Activated T-helper 17 cell treated with anti-CD3 and anti-CD28 coated beads, Interleukin-2, amount 50 U/mL, for 72 hours (primary cell): ENCODE data around the gene TOMM6. TPM values are rescaled to one million over a fixed set of nuclear protein-coding genes. Genes with fewer than 3 reads are reported as not detected.

ENCODE experiments used
- ATAC-seq: fragments of 150-1000 bp; cut with Tn5 transposase; replicated peaks from 2 replicates; pipeline ENCODE4 v1.10.0; 2021; ENCODE audit warnings: mild to moderate bottlenecking, moderate library complexity
- H3K27ac Mint-ChIP-seq: one replicate; pipeline ENCODE4 v1.8.0; 2022; ENCODE audit warnings: mixed read lengths
- H3K27me3 Mint-ChIP-seq: one replicate; pipeline ENCODE4 v1.8.0; 2022; ENCODE audit warnings: mixed read lengths
- H3K36me3 Mint-ChIP-seq: one replicate; pipeline ENCODE4 v1.8.0; 2022; ENCODE audit warnings: low read depth, mild to moderate bottlenecking, mixed read lengths
- H3K4me1 Mint-ChIP-seq: one replicate; pipeline ENCODE4 v1.8.0; 2022; ENCODE audit warnings: mixed read lengths
- H3K4me3 Mint-ChIP-seq: one replicate; pipeline ENCODE4 v1.8.0; 2022; ENCODE audit warnings: mild to moderate bottlenecking, mixed read lengths
- H3K9me3 Mint-ChIP-seq: one replicate; pipeline ENCODE4 v1.8.0; 2022; ENCODE audit warnings: mixed read lengths
- total RNA-seq, 2 donors: library from RNA; stranded (reverse); gene quantifications; one replicate each; pipeline ENCODE4 v1.2.3, GENCODE V29; 2022

TOMM6 gene
- total RNA-seq, 2 donors from 2014 or later: 124 to 320 TPM

DNA sequence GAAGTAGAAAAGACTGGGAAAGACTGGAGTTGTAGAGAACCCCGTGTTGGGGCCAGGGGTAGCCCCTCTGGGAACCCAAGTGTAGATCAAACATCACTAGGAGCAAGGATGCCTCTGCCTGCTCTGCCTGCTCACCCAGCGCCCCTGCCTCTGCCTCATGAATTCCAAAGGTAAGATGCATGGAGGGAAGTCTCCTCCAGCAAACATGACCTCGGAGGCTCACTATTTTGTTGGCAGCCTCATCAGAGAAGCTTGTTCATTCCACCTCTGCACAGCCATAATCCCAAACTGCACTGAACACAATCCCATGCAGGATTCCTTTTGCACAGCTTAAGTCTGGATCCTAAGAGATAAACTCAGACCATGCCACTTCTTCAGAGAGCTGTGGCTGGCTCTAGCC is 12.7 kb upstream of the TOMM6 start:
- H3K36me3 Mint-ChIP-seq: peaks cover 21% of the 10 kb centered on the region
- no peaks in the 10 kb centered on the region for H3K27me3 Mint-ChIP-seq
- H3K4me1 Mint-ChIP-seq: peaks cover 4% of the 10 kb centered on the region
- no peak for ATAC-seq
- no peak overlapping the region for H3K27ac Mint-ChIP-seq
- no peak overlapping the region for H3K4me3 Mint-ChIP-seq
- H3K9me3 Mint-ChIP-seq: no peaks in the 10 kb centered on the region

DNA sequence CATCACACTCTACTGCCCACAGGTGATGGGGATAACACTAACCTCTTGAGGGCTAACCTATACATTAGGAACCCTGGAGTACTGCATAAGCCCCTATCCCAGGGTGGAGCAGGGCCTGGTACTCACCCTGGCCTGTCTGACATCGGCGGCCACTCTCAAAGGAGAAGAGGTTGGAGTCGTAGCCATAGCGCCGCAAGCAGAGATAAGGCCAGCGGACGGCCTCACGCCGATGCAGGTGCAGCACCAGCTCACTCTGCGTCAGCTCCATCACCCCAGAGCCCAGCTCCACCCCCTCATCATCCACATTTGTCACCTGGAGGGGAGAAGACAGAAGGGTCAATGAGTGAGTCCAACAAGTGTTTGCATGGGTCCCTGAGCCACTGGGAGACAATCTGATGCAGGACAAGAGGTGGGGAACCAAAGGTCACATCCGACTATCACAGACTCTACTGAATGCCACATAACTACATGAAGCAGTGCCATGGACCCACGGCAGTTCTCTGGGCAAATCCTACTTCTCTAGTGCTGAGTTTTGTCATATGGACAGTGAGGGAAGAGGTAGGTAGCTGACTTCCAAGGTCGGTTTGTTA is 12.1 kb upstream of the TOMM6 start:
- Mint-ChIP-seq H3K4me3 (no peak overlapping the region), H3K27me3 (no peaks in the 10 kb centered on the region), H3K9me3 (no peaks in the 10 kb centered on the region), H3K36me3 (peaks cover 21% of the 10 kb centered on the region), H3K27ac (no peak overlapping the region), H3K4me1 (peaks cover 4% of the 10 kb centered on the region)
- ATAC-seq: no peak

DNA sequence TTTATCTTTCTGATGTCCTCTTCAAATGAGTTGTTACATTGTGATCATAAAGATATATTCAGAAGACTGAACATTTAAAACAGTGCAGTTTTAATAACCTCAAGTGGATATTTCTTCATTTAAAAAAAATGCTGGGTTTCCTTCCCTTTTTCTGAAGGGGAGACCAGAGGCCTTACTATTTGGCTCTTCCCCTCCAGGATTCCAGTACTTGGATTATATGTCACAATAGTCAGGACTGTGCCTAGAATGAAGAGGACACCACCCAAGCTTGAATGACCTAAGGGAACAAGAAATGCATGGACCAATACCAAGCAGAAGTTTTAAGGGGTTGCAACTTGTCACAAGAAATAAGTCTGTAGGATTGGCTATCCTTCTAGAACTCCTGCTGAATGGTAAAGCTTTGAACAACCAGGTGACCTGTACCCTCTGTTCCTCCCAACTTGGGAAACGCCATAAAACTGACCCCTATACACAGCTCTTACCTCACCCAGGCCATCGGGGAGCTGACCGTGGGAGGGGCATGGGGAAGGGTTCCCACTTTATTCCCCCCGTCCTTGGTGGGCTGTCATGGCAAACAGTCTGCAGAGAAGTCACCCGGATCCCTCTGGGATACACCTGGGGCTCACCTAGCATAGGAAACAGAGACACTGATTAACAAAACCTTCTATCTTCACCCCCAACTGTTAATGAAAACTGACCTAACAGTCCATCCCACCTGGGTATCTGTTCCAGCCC is 9.8 kb upstream of the TOMM6 start:
- ATAC-seq: no peak

DNA sequence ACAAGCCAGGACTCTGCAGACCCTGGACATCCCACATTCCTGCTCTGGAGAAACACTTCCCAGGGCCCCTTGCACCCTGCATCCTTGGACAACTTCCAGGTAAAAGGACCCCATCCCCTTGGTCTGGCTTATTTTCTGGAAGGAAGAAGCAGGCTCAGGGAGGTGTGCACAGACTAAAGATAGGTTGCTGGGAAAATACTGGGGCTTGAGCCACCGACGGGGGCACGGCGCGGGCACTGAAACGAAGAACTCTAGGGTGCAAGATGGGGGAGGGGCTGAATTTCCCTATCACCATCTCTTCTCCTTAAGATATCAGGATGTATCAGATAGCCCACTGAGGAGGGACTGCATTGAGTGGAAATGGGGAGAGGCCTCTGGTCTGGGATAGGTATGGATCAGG is 8.6 kb upstream of the TOMM6 start:
- peak overlapping the region; percentile 84 for H3K4me3 Mint-ChIP-seq
- H3K36me3 Mint-ChIP-seq: peaks cover 6% of the 10 kb centered on the region
- H3K27ac Mint-ChIP-seq: peak overlapping the region; percentile 86
- no peaks in the 10 kb centered on the region for H3K9me3 Mint-ChIP-seq
- ATAC-seq: no peak
- peaks cover 4% of the 10 kb centered on the region for H3K27me3 Mint-ChIP-seq
- H3K4me1 Mint-ChIP-seq: peaks cover 9% of the 10 kb centered on the region

More for the DNA sequence above, 9.8 kb upstream of the TOMM6 start:
- H3K27ac Mint-ChIP-seq: peak overlapping the region; percentile 86
- H3K4me3 Mint-ChIP-seq: peak overlapping the region; percentile 84
- no peaks in the 10 kb centered on the region for H3K9me3 Mint-ChIP-seq
- peaks cover 9% of the 10 kb centered on the region for H3K4me1 Mint-ChIP-seq
- peaks cover 7% of the 10 kb centered on the region for H3K36me3 Mint-ChIP-seq
- H3K27me3 Mint-ChIP-seq: peaks cover 4% of the 10 kb centered on the region

DNA sequence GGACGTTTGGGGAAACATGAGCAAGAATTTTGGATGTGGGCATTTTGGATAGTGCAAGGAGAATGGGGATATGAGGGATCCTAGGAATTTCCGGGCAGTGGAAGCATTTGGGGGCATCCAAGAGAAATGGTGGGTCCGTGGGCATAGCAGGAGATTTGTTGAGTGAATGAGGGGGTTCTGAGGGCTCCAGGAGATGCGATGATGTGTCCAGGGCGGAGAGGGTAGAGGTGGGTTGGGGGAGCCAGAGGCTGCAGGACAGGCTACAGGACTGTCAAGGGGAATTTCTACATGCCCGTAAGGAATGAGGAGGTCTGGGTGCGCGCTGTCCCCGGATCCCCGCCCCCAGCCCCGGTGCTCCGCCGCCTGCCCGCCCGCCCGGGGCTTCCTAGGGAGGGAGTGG is 8.2 kb upstream of the TOMM6 start:
- peaks cover 1% of the 10 kb centered on the region for H3K36me3 Mint-ChIP-seq
- H3K9me3 Mint-ChIP-seq: no peaks in the 10 kb centered on the region
- peak overlapping the region; percentile 86 for H3K27ac Mint-ChIP-seq
- peaks cover 9% of the 10 kb centered on the region for H3K4me1 Mint-ChIP-seq
- H3K27me3 Mint-ChIP-seq: peaks cover 4% of the 10 kb centered on the region
- no peak for ATAC-seq
- H3K4me3 Mint-ChIP-seq: peak overlapping the region; percentile 84

DNA sequence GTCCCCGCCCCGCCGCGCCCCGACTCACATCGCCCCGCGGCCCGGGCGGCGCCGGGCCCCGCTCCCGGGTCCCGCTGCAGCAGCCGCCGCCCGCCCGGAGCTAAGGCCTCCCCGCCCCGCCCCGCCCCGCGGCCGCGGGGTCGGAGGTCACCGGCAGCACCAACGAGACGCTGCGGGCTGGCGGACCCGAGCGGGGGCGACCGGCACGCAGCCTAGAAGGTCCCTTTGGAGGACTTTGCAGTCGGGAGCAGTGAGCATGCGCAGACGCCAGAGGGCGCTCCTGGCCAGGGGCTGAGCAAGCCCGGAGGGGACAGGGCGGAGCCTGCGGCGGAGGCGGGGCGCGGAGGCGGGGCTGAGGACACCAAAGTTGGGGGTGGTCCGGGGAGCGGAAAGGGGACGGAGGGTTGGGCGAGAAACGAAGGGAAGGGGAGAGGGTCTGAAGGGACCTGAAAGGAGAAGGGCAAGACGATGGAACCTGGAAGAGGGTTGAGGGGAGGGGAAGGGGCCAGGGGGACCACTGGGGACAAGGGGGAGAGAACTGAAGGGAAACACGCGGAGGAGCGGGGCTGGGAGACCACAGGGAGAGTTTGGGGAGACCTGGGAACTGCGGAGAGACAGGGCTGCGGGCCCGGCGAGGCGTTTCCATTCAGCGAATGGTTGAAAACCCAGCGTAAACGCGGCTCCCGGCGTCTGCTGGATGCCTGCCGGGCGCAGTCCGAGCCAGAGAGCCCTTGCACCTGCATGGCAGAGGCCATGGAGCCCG is 7.5 kb upstream of the TOMM6 start, which contains the start of gene FRS3:
Gene FRS3, minus strand, starts transcription at position 113 of the 763 bp plus-strand sequence. CDS start 2,913 bp downstream, outside the sequence.
- Mint-ChIP-seq H3K4me1 (peaks cover 9% of the 10 kb centered on the region), H3K27ac (peak within 1 kb of the TSS; percentile 86), H3K27me3 (peaks cover 4% of the 10 kb centered on the region), H3K36me3 (no peaks in the 10 kb centered on the region), H3K9me3 (no peaks in the 10 kb centered on the region), H3K4me3 (peak within 1 kb of the TSS; percentile 84)
- ATAC-seq: peak; percentile 98

DNA sequence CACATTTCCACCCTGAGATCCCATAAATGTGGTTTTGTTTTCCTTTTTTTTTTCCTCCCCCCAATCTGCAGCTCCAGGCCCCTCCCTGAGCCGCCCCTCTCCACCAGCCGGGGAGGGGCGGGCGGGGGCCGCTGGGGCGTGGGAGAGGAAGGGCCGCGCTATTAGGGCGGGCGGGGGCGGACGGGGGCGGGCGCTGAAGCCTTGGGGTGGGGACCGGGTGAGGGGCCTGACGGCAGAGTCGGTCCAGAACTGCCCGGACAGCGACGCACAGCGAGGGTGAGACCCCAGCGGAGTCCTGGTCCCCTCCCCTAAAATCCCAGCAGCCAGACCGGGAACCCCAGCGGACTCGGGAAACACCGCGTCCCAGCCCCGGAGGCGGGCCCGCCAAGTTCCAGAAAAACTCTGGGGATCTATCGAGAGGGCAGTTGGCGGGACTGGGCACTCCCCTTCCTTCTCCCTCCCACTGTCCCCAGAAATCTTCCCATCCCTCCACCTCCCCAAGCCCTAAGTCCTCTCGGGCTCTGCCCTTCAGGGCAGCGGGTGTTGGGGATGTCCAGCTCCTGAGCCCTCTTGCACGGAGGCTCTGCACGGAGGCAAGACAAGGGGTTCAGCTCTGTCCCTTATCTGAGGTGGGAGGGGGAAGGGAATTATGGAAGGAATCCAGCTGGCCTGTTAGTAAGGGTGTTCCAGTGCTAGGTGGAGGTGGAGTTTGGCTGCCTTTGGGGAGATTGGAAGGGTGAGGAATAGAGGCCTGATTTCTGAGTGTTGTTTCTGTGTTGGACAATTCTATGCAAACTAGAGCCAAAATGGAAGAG is 6.7 kb upstream of the TOMM6 start, which contains the start of gene PRICKLE4:
Gene PRICKLE4, plus strand, starts transcription at position 232 of the 815 bp plus-strand sequence. CDS start 2,692 bp downstream, outside the sequence.
- H3K27me3 Mint-ChIP-seq: peaks cover 4% of the 10 kb centered on the region
- no peaks in the 10 kb centered on the region for H3K36me3 Mint-ChIP-seq
- no peak for ATAC-seq
- peak within 1 kb of the TSS; percentile 62 for H3K27ac Mint-ChIP-seq
- H3K4me3 Mint-ChIP-seq: peak within 1 kb of the TSS; percentile 84
- H3K4me1 Mint-ChIP-seq: peaks cover 9% of the 10 kb centered on the region
- no peaks in the 10 kb centered on the region for H3K9me3 Mint-ChIP-seq

DNA sequence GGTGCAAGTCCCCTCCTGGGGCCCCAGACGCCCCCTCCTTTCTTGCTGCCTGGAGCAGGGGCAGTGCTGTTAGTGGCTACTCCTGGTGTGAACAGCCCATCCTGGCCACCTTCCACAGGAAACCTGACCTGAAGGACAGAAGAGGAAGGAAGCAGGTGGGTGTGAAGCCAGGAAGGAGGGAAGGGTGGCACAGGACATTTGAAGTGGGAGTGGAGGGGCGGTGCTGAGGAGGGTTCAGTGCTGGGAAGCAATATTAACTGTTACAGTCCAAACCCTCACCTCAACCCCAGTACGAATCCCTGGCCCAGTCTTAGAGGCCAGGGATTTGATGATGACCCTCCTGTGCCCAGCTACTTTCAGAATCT is 6.1 kb upstream of the TOMM6 start:
- Mint-ChIP-seq H3K36me3 (no peaks in the 10 kb centered on the region), H3K27ac (no peak overlapping the region), H3K27me3 (peaks cover 4% of the 10 kb centered on the region), H3K9me3 (no peaks in the 10 kb centered on the region), H3K4me3 (peak overlapping the region; percentile 45), H3K4me1 (peaks cover 9% of the 10 kb centered on the region)
- ATAC-seq: no peak

DNA sequence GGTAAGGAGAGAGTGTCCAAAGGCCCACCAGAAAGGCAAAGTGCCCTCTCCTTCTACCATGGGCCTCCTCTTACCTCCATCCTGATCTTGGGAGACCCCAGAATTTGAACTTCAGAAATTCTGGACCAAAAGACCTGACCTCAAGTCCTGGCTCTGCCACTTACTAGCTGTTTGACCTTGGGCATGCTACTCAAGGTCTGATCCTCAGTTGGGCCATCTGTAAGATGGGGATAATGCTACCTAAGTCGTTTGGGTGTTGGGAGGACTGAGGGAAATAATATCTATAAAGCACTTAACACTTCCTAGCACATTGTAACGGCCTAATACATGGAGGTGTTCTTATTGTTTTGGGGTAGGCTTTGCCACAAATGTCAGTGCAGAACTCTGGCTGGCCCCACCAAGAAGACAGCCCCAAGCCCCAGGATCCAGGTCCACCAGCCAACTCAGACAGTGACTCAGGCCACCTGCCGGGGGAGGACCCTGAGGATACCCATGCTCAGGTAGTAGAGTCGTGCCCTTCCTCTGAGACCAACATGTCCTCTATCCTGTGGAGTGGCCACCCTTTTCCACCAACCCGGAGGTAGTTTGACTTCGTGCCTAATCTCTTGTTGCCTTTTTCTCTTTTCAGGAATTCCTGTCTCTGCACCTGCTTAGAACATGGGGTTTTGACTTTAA is 4.3 kb upstream of the TOMM6 start:
- ATAC-seq: no peak
- Mint-ChIP-seq H3K9me3 (no peaks in the 10 kb centered on the region), H3K36me3 (peaks cover 10% of the 10 kb centered on the region), H3K4me1 (peaks cover 9% of the 10 kb centered on the region), H3K27me3 (peaks cover 4% of the 10 kb centered on the region), H3K4me3 (no peak overlapping the region), H3K27ac (no peak overlapping the region)

DNA sequence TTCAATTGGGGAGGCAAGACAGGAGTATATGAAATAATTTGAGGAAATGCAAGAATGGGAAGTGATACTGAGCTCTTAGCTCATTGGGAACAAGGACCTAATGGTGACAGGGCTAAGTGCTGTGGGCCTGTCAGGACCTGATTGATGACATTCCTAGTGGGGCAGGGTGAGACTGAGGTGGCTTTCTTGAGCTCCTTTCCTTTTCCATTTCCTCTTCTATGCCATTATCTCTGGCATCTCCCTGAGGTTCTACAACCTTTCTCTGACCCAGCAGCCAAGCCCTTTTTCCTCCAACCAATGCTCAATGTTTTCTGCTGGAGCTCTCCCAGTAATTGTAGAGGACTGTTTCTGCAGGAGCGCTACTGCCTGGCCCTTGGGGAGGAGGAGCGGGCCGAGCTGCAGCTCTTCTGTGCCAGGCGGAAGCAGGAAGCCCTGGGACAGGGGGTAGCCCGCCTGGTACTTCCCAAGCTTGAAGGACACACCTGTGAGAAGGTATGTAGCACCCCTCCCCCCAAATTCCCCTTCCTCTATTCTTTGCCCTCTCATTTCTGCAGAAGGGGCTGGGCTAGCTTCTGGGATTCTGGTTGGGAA is 2.8 kb upstream of the TOMM6 start:
- Mint-ChIP-seq H3K36me3 (peaks cover 19% of the 10 kb centered on the region), H3K4me3 (peak overlapping the region; percentile 92), H3K27me3 (peaks cover 4% of the 10 kb centered on the region), H3K4me1 (peaks cover 5% of the 10 kb centered on the region), H3K9me3 (no peaks in the 10 kb centered on the region), H3K27ac (no peak overlapping the region)
- ATAC-seq: no peak

DNA sequence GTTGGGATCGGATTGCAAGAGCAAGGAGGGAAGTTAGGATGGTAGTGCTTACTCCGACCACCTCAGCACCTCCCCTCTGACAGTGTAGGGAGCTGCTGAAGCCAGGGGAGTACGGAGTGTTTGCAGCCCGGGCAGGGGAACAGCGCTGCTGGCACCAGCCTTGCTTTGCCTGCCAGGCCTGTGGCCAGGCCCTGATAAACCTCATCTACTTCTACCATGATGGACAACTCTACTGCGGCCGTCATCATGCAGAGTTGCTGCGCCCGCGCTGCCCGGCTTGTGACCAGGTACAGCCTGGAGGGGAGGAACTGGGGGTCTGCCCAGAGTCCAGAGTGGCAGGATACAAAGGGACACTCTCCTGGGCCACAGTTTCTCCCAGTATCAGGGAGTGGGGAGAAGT is 2.2 kb upstream of the TOMM6 start:
- no peak for ATAC-seq
- Mint-ChIP-seq H3K27ac (no peak overlapping the region), H3K9me3 (no peaks in the 10 kb centered on the region), H3K4me3 (peak overlapping the region; percentile 92), H3K4me1 (peaks cover 10% of the 10 kb centered on the region), H3K27me3 (peaks cover 4% of the 10 kb centered on the region), H3K36me3 (peaks cover 25% of the 10 kb centered on the region)

DNA sequence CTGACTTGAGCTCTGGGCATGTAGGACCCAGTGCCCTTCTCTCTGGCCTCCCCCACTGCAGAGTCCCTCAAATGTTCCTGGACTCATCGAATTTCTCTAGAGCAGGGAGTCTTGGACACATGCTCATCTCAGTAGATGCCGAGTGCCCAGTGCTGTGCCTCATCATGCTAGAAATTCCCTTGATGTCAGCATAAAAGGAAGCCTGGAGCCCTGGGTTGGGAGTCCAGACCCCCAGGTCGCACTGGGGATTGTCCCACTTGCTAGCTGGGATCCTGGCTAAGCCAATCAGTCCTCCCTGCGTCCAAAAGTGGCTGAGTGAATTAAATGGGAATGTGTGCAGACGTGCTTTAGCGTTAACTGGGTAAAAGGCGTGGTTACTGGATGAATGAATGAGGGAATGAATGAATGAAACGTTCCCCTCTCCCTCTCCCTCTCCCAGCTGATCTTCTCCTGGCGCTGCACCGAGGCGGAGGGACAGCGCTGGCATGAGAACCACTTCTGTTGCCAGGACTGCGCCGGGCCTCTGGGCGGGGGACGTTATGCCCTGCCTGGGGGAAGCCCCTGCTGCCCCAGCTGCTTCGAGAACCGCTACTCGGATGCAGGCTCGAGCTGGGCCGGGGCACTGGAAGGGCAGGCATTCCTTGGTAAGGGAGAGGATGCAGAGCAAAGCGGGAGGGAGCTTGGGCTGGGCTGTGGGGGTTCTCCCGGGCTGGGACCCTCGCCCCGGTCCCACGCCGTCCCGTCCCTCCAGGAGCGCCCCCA is 1.6 kb upstream of the TOMM6 start:
- H3K27me3 Mint-ChIP-seq: peaks cover 4% of the 10 kb centered on the region
- peak overlapping the region; percentile 92 for H3K4me3 Mint-ChIP-seq
- H3K36me3 Mint-ChIP-seq: peaks cover 31% of the 10 kb centered on the region
- no peak for ATAC-seq
- peak overlapping the region; percentile 66 for H3K27ac Mint-ChIP-seq
- no peaks in the 10 kb centered on the region for H3K9me3 Mint-ChIP-seq
- H3K4me1 Mint-ChIP-seq: peaks cover 10% of the 10 kb centered on the region
